HepG2 (cell line): ENCODE data around the gene SYT13. TPM values are rescaled to one million over a fixed set of nuclear protein-coding genes. Genes with fewer than 3 reads are reported as not detected.

Experiments
- ATAC-seq: fragments of 200-7000 bp; cut with Tn5 transposase; 3 replicates; pipeline ENCODE4 v1.9.1; 2020; ENCODE audit warnings: mild to moderate bottlenecking, moderate library complexity
- BruUV-seq: library from RNA; stranded (reverse); fragments of 400-500 nt; replicated peaks from 2 replicates; lab custom pipeline; 2021; lab: Mats Ljungman, UMichigan
- CTCF ChIA-PET: fragments of 300-600 bp; formaldehyde crosslinking; extraction: SDS; loops from one replicate; lab custom pipeline; 2021; ENCODE audit warnings: low total read pairs, inconsistent platforms, low intra/inter-chr PET ratio; lab: Yijun Ruan, JAX
- POLR2A ChIA-PET: fragments of 350-600 bp; sonication (Branson Sonifier 250); formaldehyde crosslinking; loops from one replicate; lab custom pipeline; 2020; ENCODE audit warnings: antibody characterized with exemption, inconsistent platforms; lab: Yijun Ruan, JAX
- DNase-seq: peaks from one replicate; pipeline ENCODE4 v3.0.0-alpha.2; 2015; ENCODE audit warnings: low spot score
- FAIRE-seq: peaks from 3 replicates; lab custom pipeline; 2011; peaks lifted over from hg19 to GRCh38; lab: Jason Lieb, UNC
- H2AFZ ChIP-seq: one replicate; pipeline ENCODE4 v1.6.1; 2011; ENCODE audit warnings: low read length, inconsistent platforms
- H3K27ac ChIP-seq: fragments of 300-600 bp; 3 replicates; pipeline ENCODE4 v1.8.0; 2011; ENCODE audit warnings: mixed run types, mild to moderate bottlenecking, mixed read lengths, low read length, inconsistent platforms; ENCODE audit not compliant: insufficient read depth; ENCODE audit errors: extremely low read length
- H3K27me3 ChIP-seq, 2 experiments: fragments of 200-600 bp in 1 of 2; 2 replicates in 1 of 2; 3 replicates in 1 of 2; pipeline versions ENCODE4 v1.6.0 to v1.8.0; 2011; ENCODE audit warnings: low read length in 2 of 2, mild to moderate bottlenecking in 2 of 2, moderate library complexity in 2 of 2, inconsistent platforms in 1 of 2; ENCODE audit not compliant: insufficient read depth in 2 of 2, control insufficient read depth in 1 of 2
- H3K36me3 ChIP-seq, 2 experiments: fragments of 200-600 bp in 1 of 2; replicated peaks in 1 of 2; 2 replicates in 1 of 2; 3 replicates in 1 of 2; pipeline versions ENCODE4 v1.5.1 to v1.8.0; 2011; ENCODE audit warnings: low read length in 2 of 2, inconsistent platforms in 1 of 2; ENCODE audit not compliant: insufficient read depth in 2 of 2, control insufficient read depth in 1 of 2
- H3K4me1 ChIP-seq: 2 replicates; pipeline ENCODE4 v1.5.1; 2012; ENCODE audit warnings: low read length, inconsistent platforms; ENCODE audit not compliant: insufficient read depth
- H3K4me2 ChIP-seq: 2 replicates; pipeline ENCODE4 v1.6.0; 2011; ENCODE audit warnings: low read depth, low read length, inconsistent platforms
- H3K4me3 ChIP-seq, 3 experiments: fragments of 200-600 bp in 1 of 3; sonication (generic), shearing (Covaris generic) in 1 of 3; replicated peaks in 1 of 3; 2 replicates each; pipeline ENCODE4 v1.5.1; 2011 to 2016; ENCODE audit warnings: low read length in 3 of 3, inconsistent platforms in 2 of 3, low read depth in 2 of 3, mild to moderate bottlenecking in 2 of 3, control low read depth in 1 of 3, mixed read lengths in 1 of 3; ENCODE audit not compliant: insufficient read depth in 1 of 3
- H3K79me2 ChIP-seq: one replicate; pipeline ENCODE4 v1.6.1; 2011; ENCODE audit warnings: low read length, inconsistent platforms; ENCODE audit not compliant: insufficient read depth
- H3K9ac ChIP-seq: 2 replicates; pipeline ENCODE4 v1.6.0; 2011; ENCODE audit warnings: mild to moderate bottlenecking, low read depth, low read length, inconsistent platforms; ENCODE audit not compliant: insufficient read depth
- H3K9me3 ChIP-seq: 2 replicates; pipeline ENCODE4 v1.5.1; 2012; ENCODE audit warnings: mild to moderate bottlenecking, low read length
- H4K20me1 ChIP-seq: 2 replicates; pipeline ENCODE4 v1.6.0; 2011; ENCODE audit warnings: inconsistent platforms, mild to moderate bottlenecking, low read length, moderate library complexity; ENCODE audit not compliant: insufficient read depth
- HNF1B ChIP-seq: sonication (generic); formaldehyde crosslinking; IDR thresholded peaks from 2 replicates; pipeline ENCODE4 v1.5.1; 2020; ENCODE audit warnings: mild to moderate bottlenecking, moderate library complexity, missing genetic modification reagents
- IRF9 ChIP-seq: sonication (generic); formaldehyde crosslinking; IDR thresholded peaks from 2 replicates; pipeline ENCODE4 v1.8.0; 2022; ENCODE audit warnings: missing genetic modification reagents, mild to moderate bottlenecking, borderline replicate concordance
- KDM1A ChIP-seq: IDR thresholded peaks from 2 replicates; pipeline ENCODE4 v1.6.1; 2016; ENCODE audit warnings: missing compliant biosample characterization
- RBFOX2 ChIP-seq: fragments of 200-400 bp; formaldehyde crosslinking; IDR thresholded peaks from 2 replicates; pipeline ENCODE4 v1.6.1; 2017; ENCODE audit warnings: low read depth, mild to moderate bottlenecking, low read length
- SAFB2 ChIP-seq: sonication (generic); formaldehyde crosslinking; IDR thresholded peaks from 2 replicates; pipeline ENCODE4 v1.5.1; 2020; ENCODE audit warnings: missing genetic modification reagents, low read depth, mild to moderate bottlenecking, borderline replicate concordance
- SIX4 ChIP-seq: sonication (generic); formaldehyde crosslinking; IDR thresholded peaks from 2 replicates; pipeline ENCODE4 v1.4.0; 2020; ENCODE audit warnings: missing genetic modification reagents
- SRSF9 ChIP-seq: fragments of 200-400 bp; formaldehyde crosslinking; IDR thresholded peaks from 2 replicates; pipeline ENCODE4 v1.6.1; 2018; ENCODE audit warnings: borderline replicate concordance, mild to moderate bottlenecking, low read depth, low read length; ENCODE audit not compliant: insufficient read depth, poor library complexity, severe bottlenecking
- THAP8 ChIP-seq: sonication (generic); formaldehyde crosslinking; IDR thresholded peaks from 2 replicates; pipeline ENCODE4 v1.5.1; 2020; ENCODE audit warnings: missing genetic modification reagents, mild to moderate bottlenecking, borderline replicate concordance
- ZNF232 ChIP-seq: sonication (generic); formaldehyde crosslinking; IDR thresholded peaks from 2 replicates; pipeline ENCODE4 v1.4.0; 2020; ENCODE audit warnings: missing genetic modification reagents, borderline replicate concordance
- ZNF235 ChIP-seq: sonication (generic); formaldehyde crosslinking; IDR thresholded peaks from 2 replicates; pipeline ENCODE4 v1.8.1; 2023; ENCODE audit warnings: mild to moderate bottlenecking, missing genetic modification reagents, borderline replicate concordance
- ZNF468 ChIP-seq: sonication (generic); formaldehyde crosslinking; IDR thresholded peaks from 2 replicates; pipeline ENCODE4 v1.8.0; 2022; ENCODE audit warnings: mild to moderate bottlenecking, moderate library complexity, missing genetic modification reagents
- ZNF691 ChIP-seq: sonication (generic); formaldehyde crosslinking; IDR thresholded peaks from 2 replicates; pipeline ENCODE4 v1.4.0; 2020; ENCODE audit warnings: missing genetic modification reagents, low read depth, mild to moderate bottlenecking, borderline replicate concordance
- ZNF709 ChIP-seq: sonication (generic); formaldehyde crosslinking; IDR thresholded peaks from 2 replicates; pipeline ENCODE4 v1.5.0; 2020; ENCODE audit warnings: mild to moderate bottlenecking, missing genetic modification reagents
- ZNF777 ChIP-seq: sonication (generic); formaldehyde crosslinking; IDR thresholded peaks from 2 replicates; pipeline ENCODE4 v1.4.0; 2020; ENCODE audit warnings: missing genetic modification reagents
- WGBS: methylation state at CpG from one replicate; pipeline ENCODE4 v1.1.6; 2017; ENCODE audit warnings: low lambda C conversion rate; 5-methylcytosine and 5-hydroxymethylcytosine counted together
- in situ Hi-C: cut with HindIII; loops from 2 replicates; pipeline ENCODE4 v1.10.0; 2017; ENCODE audit warnings: low pct_unique_long_range_greater_than_20kb; ENCODE audit not compliant: extremely low pct_ligation_motif_present
- intact Hi-C: fragments of 100-400 bp; cut with micrococcal nuclease; formaldehyde crosslinking; loops from one replicate; pipeline ENCODE4 v1.10.0; 2022; ENCODE audit not compliant: unreplicated experiment
- polyA plus RNA-seq, 8 experiments: library from polyadenylated mRNA; depleted of rRNA in 3 of 8; stranded (reverse) in 7 of 8; unstranded in 1 of 8; fragments of >200 nt; fragmentation: Illumina TruSeq in 4 of 8; extraction: Trizol in 4 of 8; gene quantifications; 2 replicates each; pipeline versions ENCODE4 v1.2.1 to v1.2.3, GENCODE V29; 2011 to 2016; ENCODE audit warnings: low read depth in 4 of 8, missing spikeins in 1 of 8, mixed read lengths in 1 of 8; ENCODE audit not compliant: insufficient read depth in 1 of 8
- total RNA-seq, 5 experiments: library from RNA; depleted of rRNA; stranded (reverse); fragments of >200 nt; fragmentation: Illumina TruSeq; extraction: Trizol; gene quantifications; 2 replicates each; pipeline ENCODE4 v1.2.3, GENCODE V29; 2016; ENCODE audit warnings: low read depth in 1 of 5

The SYT13 gene
- total and polyA plus RNA-seq, 2 of the 13 experiments (the other 11 are each of a cell fraction or from before 2014, with no cell fraction given), result 0.02 to 0.13 TPM

GRCh38 chr11:45209000-45209879 lies 76.9 kb downstream of the SYT13 start:
- ATAC-seq (no peak), FAIRE-seq (no peak), DNase-seq (no peak)
- Histone ChIP-seq H3K79me2 (no peaks in the 10 kb centered on the region), H3K4me1 (no peaks in the 10 kb centered on the region), H3K27ac (no peak overlapping the region), H3K4me3 (no peak overlapping the region), H3K4me2 (no peak overlapping the region), H3K9ac (no peak overlapping the region), H3K36me3 (peaks cover 1 to 12% of the 10 kb centered on the region in 2 experiments; a peak in 4 of 5 replicates), H3K9me3 (no peaks in the 10 kb centered on the region), H4K20me1 (no peaks in the 10 kb centered on the region), H2AFZ (no peak overlapping the region), H3K27me3 (no peaks in the 10 kb centered on the region)
- BruUV-seq, result no TSS peak
- in situ Hi-C loops, result no loop called here
- intact Hi-C loops, result no loop called here
- ChIA-PET CTCF (no interaction called here), POLR2A (no interaction called here)
- 89% methylated on average over 15 of the region's 35 CpGs for WGBS
- TF ChIP-seq THAP8 (CRISPR knock-in tag) (no peak), ZNF232 (CRISPR knock-in tag) (no peak), SAFB2 (CRISPR knock-in tag) (no peak), SRSF9 (no peak), ZNF691 (CRISPR knock-in tag) (no peak), IRF9 (CRISPR knock-in tag) (no peak), SIX4 (CRISPR knock-in tag) (no peak), ZNF709 (no peak), ZNF468 (CRISPR knock-in tag) (no peak), KDM1A (CRISPR knock-in tag) (no peak), ZNF235 (CRISPR knock-in tag) (no peak), RBFOX2 (no peak), ZNF777 (CRISPR knock-in tag) (no peak), HNF1B (no peak)
